GM18867 (cell line): ENCODE measurements around the gene ARF3.

Experiments
- ATAC-seq: cut with Tn5 transposase; IDR thresholded peaks from one replicate; pipeline ENCODE4 v1.9.1; 2021; ENCODE audit warnings: mild to moderate bottlenecking, moderate library complexity; ENCODE audit not compliant: unreplicated experiment

Gene ARF3

DNA sequence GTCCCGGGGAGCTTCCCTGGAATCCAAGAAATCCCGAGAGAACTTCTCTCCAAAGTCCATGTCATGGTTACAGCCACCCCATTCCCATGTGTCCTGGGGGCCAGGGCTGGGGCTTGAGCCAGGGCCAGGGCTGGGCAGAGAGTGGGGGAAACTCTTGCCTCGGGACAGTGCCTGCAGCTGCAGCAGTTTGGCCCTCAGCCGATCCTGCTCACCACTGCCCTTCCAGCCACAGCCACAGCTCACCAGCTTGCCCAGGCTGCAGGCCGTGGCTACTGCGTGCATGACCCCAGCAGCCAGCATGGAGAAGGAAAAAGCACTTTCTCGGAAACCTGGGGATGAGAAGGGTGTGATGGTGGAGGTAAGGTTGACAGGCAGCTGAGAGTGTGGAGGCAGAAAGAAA lies 10.7 kb upstream of the ARF3 start:
- ATAC-seq, result no peak

DNA sequence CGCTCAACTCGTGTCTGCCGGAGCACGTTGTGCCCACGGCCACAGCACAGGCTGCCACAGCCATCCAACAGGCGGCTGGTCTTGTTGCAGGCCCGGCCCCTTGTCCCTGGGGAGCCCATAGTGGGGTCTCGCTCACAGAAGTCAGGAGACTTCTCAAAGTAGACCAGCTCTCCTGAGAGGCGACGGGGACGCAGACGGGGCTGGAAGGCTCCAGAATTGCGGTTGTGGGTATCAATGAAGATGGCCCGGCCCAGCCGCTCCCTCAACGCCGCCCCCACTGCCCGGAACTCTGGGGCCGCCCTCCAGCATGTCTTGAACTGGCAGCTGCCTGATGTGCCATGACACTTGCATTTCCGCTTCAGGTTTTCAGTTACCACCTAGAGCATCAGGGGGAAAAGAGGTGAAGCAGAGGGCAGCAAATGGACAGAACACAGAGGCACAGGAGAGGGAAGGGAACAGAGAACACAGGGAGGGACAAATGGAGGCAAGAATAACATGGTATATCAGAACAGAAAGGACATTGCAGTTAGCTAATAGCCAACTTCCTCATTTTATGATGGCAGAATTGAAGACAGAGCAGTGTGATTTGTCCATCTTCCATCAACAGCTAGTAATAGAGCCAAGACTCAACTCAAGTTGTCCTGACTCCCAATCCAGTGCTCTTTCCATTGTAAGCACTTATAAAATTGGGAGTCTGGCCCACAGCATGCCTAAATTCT lies 9.0 kb upstream of the ARF3 start:
- no peak for ATAC-seq

DNA sequence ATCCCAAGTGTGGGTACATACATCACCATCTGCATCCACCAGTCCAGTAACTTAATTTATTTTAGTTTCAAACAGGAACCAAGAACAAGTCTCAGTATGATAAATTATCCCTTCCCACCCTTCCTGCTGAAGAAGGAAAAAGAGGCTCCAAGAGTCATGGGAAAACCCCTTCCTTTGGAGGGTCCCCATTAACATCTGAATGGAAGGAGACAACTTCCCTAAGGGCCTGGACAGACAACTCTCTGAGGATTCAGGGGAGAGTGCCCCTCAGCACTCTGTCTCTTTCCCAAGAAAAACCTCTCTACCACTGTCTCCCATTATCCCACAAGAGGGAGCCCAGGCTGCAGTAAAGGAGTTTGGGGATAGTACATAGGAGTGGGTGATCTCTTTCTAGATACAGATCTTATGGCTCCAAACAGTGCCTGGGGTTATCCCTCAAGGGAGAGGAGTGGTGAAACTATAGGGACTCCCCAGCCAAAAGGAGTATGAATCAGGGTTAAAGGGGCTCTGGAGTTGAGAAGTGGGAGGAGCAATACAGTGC lies 8.1 kb upstream of the ARF3 start:
- no peak for ATAC-seq

DNA sequence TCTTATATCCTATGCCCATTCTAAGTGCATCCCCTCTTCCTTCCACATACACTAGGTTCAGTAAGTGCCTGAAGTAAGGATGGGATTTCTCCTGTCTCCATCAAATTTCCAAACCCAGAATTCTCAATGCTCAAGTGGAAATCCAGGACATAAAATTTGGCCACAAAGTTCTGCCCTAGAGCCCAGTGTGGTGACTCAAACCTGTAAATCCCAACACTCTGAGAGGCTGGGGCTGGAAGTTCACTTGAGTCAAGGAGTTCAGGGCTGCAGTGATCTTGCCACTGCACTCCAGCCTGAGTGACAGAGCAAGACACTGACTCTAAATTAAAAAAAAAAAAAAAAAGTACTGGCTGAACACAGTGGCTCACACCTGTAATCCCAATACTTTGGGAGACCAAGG lies 4.5 kb upstream of the ARF3 start:
- no peak for ATAC-seq

DNA sequence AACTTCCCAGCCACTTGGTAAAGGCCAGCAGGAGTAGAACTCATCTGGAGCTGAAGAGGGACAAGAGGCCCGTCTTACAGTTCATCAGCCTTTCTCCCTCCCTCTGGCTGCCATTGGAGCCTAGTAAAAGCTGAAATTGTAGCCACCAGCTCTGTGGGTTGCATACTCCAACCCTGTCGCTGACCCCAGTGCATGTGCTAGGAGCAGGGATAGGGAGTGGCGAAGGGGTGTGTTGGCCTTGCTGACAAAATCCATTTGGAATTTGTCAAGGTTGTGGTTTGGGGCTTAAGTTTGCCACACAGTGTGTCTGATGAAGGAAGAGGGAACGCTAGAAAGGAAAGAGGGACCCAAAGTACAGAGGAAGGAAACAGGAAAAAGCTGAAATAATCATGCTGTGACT lies 4.0 kb upstream of the ARF3 start:
- no peak for ATAC-seq

DNA sequence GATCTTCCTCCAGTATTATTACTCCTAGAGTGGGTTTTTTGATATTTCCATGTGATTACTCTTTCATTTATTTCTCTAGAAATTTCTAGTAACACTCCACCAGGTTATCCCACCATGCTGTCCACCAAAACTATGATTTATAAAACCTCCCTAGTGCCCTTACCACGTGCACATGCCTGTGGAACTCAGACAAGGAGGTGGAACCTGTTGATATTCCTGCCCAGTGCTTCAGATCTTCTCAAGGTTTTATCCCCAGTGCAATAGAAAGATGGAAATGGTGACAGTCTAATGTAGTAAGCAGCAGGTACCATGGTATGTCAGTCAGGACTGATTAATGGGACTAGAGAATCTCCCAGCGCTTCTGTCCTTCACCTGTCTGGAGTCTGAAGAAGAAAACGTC lies 3.5 kb upstream of the ARF3 start:
- no peak for ATAC-seq

DNA sequence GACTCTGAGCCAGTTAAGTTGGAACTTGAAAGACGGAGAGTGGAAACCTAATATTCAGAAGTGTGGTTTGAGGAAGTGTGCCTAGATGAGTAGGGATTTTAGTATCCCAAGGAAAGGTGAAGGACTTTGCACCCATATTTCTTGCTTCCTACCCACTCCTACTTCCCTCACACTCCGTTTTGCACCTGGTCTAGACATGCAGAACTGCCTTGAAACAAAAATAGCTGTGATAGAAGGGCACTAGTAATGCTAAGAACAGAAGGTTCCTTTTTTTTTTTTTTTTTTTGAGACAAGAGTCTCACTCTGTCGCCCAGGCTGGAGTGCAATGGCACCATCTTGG lies 732 bp upstream of the ARF3 start:
- no peak for ATAC-seq

DNA sequence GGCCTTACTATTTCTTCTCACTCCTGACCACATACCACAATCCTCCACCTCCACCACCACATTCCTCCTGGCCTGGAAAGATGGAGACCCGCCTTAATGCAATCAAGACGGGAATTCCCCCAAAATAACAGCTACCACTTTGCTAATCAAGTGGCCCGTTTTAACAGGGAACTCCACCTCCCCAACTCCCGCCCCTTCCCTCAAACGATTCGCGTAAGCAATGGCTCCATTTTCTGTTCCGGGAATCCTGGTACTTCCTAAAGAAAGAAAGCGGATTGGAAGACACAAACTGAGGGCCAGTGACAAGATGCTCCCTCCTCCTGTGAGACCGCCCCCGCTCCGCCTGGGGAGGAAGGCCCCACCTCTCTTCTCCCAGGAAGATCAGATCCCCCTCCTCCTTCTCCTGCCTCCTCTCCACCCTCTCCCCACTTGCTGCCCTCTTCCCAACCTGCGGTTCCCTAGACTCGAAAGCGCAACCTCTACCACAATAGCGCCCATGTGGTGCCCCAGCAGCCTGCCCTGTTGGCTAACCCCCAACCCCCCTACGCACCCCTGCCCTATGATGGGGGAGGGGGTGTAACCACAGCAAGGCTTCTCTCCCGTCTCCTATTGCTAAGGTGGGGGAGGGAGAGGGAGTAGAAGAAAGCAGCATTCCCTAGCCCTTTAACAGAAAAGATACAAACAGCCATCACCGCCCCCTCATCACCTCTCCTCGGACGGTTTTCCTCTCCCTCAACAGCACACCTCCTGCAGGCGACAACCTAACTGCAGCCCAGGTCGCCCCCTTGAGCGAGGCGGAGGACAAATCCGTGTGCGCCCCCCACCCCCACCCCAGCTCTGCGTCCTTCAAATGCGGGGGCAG lies 777 bp downstream of the ARF3 start:
- no peak for ATAC-seq

DNA sequence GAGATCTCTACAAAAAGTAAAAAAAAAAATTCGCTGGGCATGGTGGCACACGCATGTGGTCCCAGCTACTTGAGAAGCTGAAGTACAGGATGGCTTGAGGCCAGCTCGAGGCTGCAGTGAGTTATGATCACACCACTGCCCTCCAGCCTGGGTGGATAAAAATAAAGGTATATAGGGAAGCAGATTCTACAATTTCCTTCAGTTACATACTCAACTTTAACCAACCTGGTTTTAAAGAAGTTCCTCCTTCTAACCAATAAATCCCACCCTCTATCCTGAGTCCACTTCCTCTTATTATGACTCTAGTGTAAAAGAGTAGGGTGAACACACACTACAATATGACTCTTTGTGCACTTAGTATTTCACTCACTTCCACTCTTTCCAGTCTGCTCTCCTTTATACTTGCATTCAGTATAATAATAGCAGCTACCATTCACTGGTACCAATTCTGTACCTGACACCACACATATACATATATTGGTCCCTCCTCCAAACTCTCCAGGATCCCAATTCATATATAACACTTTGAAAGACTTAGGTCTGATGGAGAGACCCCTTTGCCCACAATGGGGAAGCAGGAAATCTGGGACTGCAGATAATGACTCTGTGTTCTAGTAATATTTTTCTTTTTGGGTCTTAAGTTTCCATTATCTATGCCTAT lies 2.3 kb downstream of the ARF3 start:
- no peak for ATAC-seq

DNA sequence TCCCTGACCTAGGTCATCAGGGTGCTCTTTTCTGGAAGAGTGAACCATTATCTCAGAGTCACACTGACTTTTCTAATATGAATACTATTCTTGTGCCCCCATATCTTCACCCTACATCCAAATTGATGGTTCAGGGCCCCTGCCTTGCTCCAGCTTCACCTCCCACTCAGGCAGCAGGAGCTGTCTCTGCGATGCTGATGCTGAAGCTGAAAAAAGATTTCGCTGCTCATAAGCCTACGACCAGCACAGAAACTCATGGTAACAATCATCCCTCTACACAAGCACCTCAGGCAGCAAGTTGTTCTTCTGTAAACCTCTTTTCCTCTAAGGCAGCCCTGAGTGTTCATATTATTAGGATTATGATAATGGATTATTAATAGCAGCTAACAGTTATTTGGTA lies 3.2 kb downstream of the ARF3 start:
- ATAC-seq, result no peak

DNA sequence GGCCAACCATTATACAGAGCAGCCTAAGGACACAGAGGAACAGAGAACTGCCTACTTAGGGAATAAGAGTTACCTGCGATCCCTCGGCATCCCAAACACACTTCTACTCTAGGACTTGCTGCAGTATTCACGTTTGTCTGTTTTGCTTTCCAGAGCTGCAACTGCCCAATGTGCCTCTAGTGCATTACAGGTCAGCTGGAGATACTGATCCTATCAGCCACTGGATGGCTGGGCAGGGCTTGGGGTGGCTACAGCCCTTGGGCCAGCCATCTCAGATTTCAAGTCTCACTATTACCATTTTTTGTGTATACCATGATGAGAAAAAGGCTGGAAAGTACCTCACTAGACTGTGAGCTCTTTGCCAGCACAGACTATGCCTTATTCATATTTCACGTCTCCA lies 4.6 kb downstream of the ARF3 start:
- ATAC-seq, result no peak

DNA sequence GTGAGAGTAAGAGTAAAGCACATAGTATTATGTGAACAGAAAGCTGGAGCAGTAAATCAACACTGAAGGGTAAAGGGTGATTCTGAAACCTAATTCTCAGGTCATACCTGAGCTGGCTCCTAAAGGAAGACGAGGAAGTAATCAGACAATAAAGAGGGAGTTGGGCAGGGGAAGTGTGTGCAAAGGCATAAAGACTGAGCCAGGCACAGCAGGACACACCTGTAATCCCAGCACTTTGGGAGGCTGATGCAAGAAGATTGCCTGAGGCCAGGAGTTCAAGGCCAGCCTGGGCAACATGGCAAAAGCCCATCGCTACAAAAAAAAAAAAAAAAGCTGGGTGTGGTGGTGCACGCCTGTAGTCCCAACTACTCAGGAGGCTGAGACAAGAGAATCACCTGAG lies 9.6 kb downstream of the ARF3 start:
- no peak for ATAC-seq

DNA sequence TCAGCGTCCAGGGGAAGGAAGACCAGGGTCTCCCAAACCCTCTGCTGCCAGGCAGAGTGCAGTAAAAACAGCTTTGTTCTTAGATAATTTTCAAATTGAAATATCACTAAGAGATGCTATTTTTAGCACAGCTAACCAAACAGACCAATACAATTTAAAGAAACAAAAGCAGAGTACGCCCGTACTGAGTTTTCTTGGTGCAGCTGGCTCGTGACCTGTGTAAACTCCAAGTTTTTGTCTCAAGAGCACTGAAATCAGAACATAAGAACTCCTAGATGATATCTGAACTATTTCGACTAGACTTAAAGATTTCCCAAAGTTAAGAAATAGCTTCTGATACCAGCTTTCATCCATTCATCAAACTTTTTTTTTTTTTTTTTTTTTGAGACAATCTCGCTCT lies 10.3 kb downstream of the ARF3 start:
- no peak for ATAC-seq

DNA sequence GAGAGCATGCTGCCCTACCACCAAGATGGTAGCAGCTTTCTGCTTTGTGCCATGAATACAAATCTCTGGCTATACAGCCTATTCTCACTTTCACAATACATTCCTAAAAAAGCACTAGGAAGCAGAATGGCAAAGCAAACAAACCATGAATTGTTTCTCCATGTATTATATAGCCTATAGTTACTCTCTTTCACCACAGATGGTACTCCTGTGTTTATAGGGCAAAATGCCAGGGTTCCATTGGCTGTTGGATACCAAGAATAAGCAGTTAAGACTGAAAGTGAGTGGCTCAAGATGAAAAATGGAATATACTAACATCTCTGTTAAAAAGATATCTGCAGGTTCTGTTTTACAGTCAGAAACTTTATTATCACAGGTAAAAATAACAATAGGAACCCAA lies 11.1 kb downstream of the ARF3 start:
- no peak for ATAC-seq

DNA sequence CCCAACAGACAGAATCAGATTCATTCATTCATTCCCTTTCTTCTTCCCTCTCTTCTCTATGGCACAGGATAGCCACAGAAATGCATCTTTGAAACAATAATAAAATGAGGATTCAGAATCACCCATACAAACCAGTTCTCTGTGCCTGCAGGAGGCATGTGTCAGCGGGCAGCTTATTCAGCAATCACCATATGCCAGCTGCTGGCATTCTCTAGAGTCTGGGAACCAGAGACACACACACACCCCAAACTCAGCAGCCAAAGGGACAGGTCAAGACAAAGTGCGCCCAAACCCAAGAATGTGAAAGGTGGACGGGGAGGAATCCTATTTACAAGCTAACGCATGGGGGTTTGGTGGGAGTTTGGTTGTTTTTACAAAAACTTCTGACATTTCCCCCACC lies 14.1 kb downstream of the ARF3 start:
- ATAC-seq, result no peak

DNA sequence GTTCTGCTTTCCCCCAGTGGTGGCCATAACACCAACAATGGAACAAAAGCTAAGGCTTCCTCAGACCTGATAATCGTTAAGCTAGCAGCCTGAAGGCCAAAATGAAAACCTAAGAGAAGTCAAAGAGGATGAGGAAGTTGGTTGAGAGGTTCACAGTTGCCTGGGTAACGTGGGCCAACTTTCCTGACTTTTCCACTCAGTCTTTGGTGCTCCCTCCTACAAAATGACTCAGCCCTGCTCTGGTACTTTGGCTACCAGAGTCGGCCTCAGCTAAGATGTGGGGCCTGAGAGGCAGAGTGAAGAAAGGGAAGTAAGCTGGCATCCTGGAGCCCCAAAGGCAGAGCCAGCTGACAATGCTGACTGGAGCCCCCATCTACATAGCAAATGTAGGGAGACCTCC lies 17.1 kb downstream of the ARF3 start:
- no peak for ATAC-seq

DNA sequence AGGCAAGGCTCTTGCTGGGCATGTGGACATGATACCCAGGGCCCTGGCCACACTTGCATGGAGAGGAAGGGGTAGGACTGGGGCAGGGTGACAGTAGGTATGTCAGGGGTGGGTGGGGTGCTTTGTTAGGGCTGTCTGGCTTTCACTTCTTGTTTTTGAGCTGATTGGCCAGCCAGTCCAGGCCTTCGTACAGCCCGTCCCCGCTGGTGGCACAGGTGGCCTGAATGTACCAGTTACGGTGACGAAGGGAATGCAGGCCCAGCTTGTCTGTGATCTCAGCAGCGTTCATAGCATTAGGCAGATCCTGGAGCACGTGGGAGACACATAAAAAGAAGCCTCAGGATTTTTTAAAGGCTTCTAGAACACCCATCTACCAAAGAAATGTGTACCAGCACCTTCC lies 18.5 kb downstream of the ARF3 start:
- ATAC-seq, result no peak

DNA sequence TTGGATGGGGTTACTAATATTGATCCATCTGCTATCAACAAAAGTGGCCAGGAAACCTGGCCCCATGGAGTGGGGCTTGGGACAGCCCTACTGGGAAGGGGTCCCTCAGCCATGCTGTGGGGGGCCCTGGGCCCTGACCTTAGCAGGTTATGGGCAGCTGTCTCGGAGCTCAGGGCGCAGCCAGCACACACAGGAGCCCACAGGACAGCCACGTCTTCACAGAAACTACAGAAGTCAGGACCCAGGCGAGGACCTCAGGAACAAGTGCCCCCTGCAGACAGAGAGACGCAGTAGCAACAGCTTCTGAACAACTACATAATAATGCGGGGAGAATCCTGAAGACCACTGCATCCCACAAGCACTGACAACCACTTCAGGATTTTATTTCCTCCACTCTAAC lies 20.1 kb downstream of the ARF3 start:
- no peak for ATAC-seq

DNA sequence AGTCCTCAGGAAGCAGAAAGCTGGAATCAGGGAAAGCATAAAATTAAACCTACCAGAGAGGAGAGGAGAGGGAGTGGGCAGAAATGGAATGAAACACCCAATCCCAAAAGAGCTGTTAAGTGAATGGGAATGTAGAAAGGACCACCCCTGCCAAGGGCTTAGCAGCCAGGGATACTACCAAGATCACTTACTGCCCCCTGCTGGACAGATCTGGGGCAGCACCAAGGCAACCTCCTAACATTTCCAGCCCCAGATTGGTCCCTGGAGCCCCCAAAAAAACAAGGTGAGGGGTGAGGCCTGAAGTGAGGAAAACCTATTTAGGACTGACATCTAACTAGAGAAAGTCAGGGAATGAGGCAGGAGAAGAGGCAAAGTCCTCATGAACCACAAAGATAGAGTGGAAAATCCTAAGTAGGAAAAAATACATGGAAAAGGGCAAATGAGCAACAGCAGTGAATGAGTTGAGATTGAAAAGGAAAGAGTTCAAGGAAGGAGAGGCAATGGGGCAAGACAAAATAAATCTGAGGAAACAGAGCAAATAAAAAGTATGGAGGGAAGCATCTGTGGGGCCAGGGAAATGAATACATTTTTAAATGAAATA lies 20.8 kb downstream of the ARF3 start:
- ATAC-seq, result no peak

DNA sequence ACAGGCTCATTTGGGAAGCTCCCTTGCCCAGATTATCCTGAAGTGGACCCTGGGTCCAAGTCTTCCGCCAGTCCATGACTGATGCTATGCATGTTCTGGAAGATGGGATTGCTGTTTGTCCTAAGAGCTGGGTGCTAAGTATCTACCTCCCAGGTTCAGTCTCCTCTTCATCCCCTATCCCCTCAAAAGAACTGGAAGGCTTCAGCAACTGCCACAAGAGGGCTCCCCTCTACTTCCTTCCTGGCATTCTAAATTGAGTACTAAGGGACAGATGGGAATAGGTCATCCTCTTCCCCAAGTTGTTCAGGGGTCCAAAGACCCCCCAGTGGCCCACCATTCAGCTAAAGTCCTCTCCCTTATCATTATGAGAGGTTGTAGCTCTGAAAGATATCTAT lies 23.0 kb downstream of the ARF3 start:
- ATAC-seq, result no peak

DNA sequence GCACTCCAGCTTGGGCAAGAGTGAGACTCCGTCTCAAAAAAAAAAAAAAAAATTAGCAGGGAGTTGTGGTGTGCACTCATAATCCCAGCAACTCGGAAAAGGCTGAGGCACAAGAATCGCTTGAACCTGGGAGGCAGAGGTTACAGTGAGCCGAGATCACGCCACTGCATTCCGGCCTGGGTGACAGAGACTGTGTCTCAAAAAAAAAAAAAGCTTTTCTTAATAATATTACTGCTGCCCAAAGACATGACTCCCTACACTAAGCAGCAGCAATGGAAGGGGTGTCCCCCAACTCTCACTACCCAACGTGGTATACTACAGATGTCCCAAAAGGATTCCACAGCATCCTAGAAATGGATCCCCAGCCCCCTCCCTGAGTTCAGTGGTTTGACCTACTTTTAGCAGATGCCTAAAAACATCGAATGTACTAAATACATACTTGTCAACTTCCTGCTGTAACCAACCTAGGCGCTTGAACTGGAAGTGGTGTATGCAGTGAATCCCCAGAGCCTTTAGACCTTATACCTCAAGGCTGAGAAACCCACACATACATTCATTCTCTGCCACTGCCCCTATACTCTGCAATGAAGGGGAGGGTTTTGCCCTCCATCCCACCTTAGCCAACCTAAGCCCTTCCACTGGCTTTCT lies 23.5 kb downstream of the ARF3 start:
- no peak for ATAC-seq
